NCI-H2227 (cell line): ENCODE results near the gene RGL3.
"Not testable (repeated sequence)": the region's sequence is repeated elsewhere in the genome, so short reads cannot be mapped to it uniquely, and the experiment has no call there.

Source experiments
- DNase-seq: peaks from one replicate; lab custom pipeline; 2025; ENCODE audit not compliant: unreplicated experiment; lab: John Stamatoyannopoulos, UW

Gene RGL3

GRCh38 chr19:11383706-11384048 is 35.4 kb downstream of the RGL3 start:
- no peak for DNase-seq

- peak; percentile 65 for DNase-seq
These were observed 36.0 kb downstream of the RGL3 start for GRCh38 chr19:11382898-11383705.

- peak; percentile 96 for DNase-seq
These were observed 38.2 kb downstream of the RGL3 start for GRCh38 chr19:11380653-11381537.

- DNase-seq = no peak
These were observed 39.2 kb downstream of the RGL3 start for GRCh38 chr19:11379857-11380350.

- DNase-seq = not testable (repeated sequence)
These were observed 39.8 kb downstream of the RGL3 start for GRCh38 chr19:11379269-11379845.

GRCh38 chr19:11378319-11379189 is 40.6 kb downstream of the RGL3 start:
- peak; percentile 55 for DNase-seq

GRCh38 chr19:11377756-11378155 is 41.4 kb downstream of the RGL3 start:
- no peak for DNase-seq

- no peak for DNase-seq
These were observed 41.9 kb downstream of the RGL3 start for GRCh38 chr19:11377237-11377636.

GRCh38 chr19:11375143-11375948 is 43.8 kb downstream of the RGL3 start:
- peak; percentile 59 for DNase-seq

GRCh38 chr19:11374433-11375142 is 44.5 kb downstream of the RGL3 start, which contains the start of gene SWSAP1:
Gene SWSAP1 (plus strand): TSS chr19:11374666. CDS start chr19:11374681, 15 bp downstream.
- peak; percentile 97 for DNase-seq

GRCh38 chr19:11373885-11374432 is 45.2 kb downstream of the RGL3 start:
- DNase-seq = no peak

GRCh38 chr19:11373166-11373884 is 45.8 kb downstream of the RGL3 start:
- peak; percentile 90 for DNase-seq

GRCh38 chr19:11370744-11371143 is 48.4 kb downstream of the RGL3 start:
- DNase-seq = no peak

GRCh38 chr19:11367528-11367927 is 51.6 kb downstream of the RGL3 start:
- no peak for DNase-seq

- no peak for DNase-seq
These were observed 53.5 kb downstream of the RGL3 start for GRCh38 chr19:11365557-11366117.

GRCh38 chr19:11364935-11365334 is 54.2 kb downstream of the RGL3 start:
- no peak for DNase-seq

- no peak for DNase-seq
These were observed 54.7 kb downstream of the RGL3 start for GRCh38 chr19:11364296-11364904.
